ENCODE data around the gene GRK1. TPM values are rescaled to one million over a fixed set of nuclear protein-coding genes. Genes with fewer than 3 reads are reported as not detected.

The GRK1 gene
- total and polyA plus RNA-seq, 2 of the 4 experiments (the other 2 are of a cell fraction), result not detected

GRCh38 chr13:113669231-113669754 is 2.3 kb downstream of the GRK1 start:
- CTCF ChIA-PET, result interaction anchor here (0.6 kb wide), 1 partner anchor 72 kb away, joined by 3 read pairs; no protein-coding TSS in a partner anchor
- DNase-seq (no peak), ATAC-seq (ENCODE audit: low read depth) (no peak)
- no peaks in the 10 kb centered on the region for H3K36me3 ChIP-seq (ENCODE audit: control insufficient read depth, insufficient read depth, low read length)
- no peak overlapping the region for H2BK120ac ChIP-seq (ENCODE audit: low read depth, low read length)
- peaks cover 3% of the 10 kb centered on the region; the same call in 1 of the 2 replicates for H3K9me1 ChIP-seq (ENCODE audit: insufficient read depth, low read length)
- H3K4me2 ChIP-seq (ENCODE audit: low read depth, low read length), result no peak overlapping the region
- no TSS peak for BruUV-seq (replicated peaks)
- H3K4me3 ChIP-seq (ENCODE audit: insufficient read depth, low read depth, low read length), result no peak overlapping the region
- dilution Hi-C loops (cut with HindIII; ENCODE audit: low sequenced_read_pairs, unreplicated experiment) (no loop called here), intact Hi-C loops (cut with micrococcal nuclease) (no loop called here), in situ Hi-C loops (cut with MboI; ENCODE audit: low sequenced_read_pairs) (no loop called here)
- no peaks in the 10 kb centered on the region for H3K4me1 ChIP-seq (ENCODE audit: control insufficient read depth, insufficient read depth, low read length)
- no peak overlapping the region for H4K5ac ChIP-seq (ENCODE audit: low read depth, low read length)
- H3K56ac ChIP-seq (ENCODE audit: extremely low read depth, insufficient read depth, low read length), result no peak overlapping the region
- no peak overlapping the region for H4K91ac ChIP-seq (ENCODE audit: insufficient read depth, low read depth, low read length)
- H2BK15ac ChIP-seq (ENCODE audit: low read depth, low read length), result no peak overlapping the region
- H2BK5ac ChIP-seq (ENCODE audit: low read depth, low read length, poor library complexity, severe bottlenecking), result no peak overlapping the region
- no peak overlapping the region for H3K23ac ChIP-seq (ENCODE audit: low read depth, low read length)
- H3K9ac ChIP-seq (ENCODE audit: low read depth, low read length), result no peak overlapping the region
- H2BK20ac ChIP-seq (ENCODE audit: low read depth, low read length), result no peak overlapping the region
- POLR2A ChIA-PET (ENCODE audit: unreplicated experiment), result no interaction called here
- H3K79me1 ChIP-seq (ENCODE audit: low read depth in 1 of 2, low read length in 2 of 2), result no peaks in the 10 kb centered on the region
- H2AFZ ChIP-seq (replicated peaks; ENCODE audit: low read length, poor library complexity), result no peak overlapping the region
- no peak overlapping the region for H3K4ac ChIP-seq (ENCODE audit: low read depth, low read length)
- H4K8ac ChIP-seq (ENCODE audit: low read depth in 2 of 2, low read length in 2 of 2), result no peak overlapping the region
- 67% methylated on average over 3 of the region's 13 CpGs; no CpG with 5 or more reads in 1 of the 2 experiments for WGBS, 2 experiments (ENCODE audit: extremely low coverage in 2 of 2, insufficient read length in 1 of 2)
- H3K27ac ChIP-seq (ENCODE audit: insufficient read depth, low read length), result no peak overlapping the region
- no peak overlapping the region for H3K14ac ChIP-seq (replicated peaks; ENCODE audit: low read depth, low read length)
- no peaks in the 10 kb centered on the region for H3K9me3 ChIP-seq (ENCODE audit: control insufficient read depth, insufficient read depth, low read length)
- no peak overlapping the region for H3K18ac ChIP-seq (ENCODE audit: low read depth, low read length)
- no peak overlapping the region for H2AK5ac ChIP-seq (ENCODE audit: low read depth, low read length)
- H3K27me3 ChIP-seq (ENCODE audit: control insufficient read depth, insufficient read depth, low read length), result peaks cover 16% of the 10 kb centered on the region
- H2AK9ac ChIP-seq (replicated peaks; ENCODE audit: low read depth, low read length, poor library complexity), result no peak overlapping the region
- H4K20me1 ChIP-seq (ENCODE audit: insufficient read depth, low read length), result peaks cover 11% of the 10 kb centered on the region; the same call in 1 of the 2 replicates
- TF ChIP-seq RAD21 (IDR thresholded peaks at IDR 0.05; ENCODE audit: low read length) (no peak), FOS (IDR thresholded peaks at IDR 0.05; ENCODE audit: low read depth, low read length) (no peak), RFX5 (IDR thresholded peaks at IDR 0.05; ENCODE audit: low read depth, low read length) (no peak), CHD1 (IDR thresholded peaks at IDR 0.05; ENCODE audit: low read depth, low read length) (no peak)

All from IMR-90 (cell line).